Neural cell (in vitro differentiated cells): Measurements from ENCODE around the gene CELF5. TPM values are rescaled to one million over a fixed set of nuclear protein-coding genes. Genes with fewer than 3 reads are reported as not detected.

ENCODE experiments used
- H2AFZ ChIP-seq: fragments of 200-600, 300-800 bp; sonication (generic), shearing (Covaris generic); 2 replicates; pipeline ENCODE4 v1.6.0; 2014; ENCODE audit warnings: low read depth, mild to moderate bottlenecking, antibody characterized with exemption, low read length, moderate library complexity
- H3F3A ChIP-seq: fragments of 200-600 bp; shearing (Covaris generic); 2 replicates; pipeline ENCODE4 v1.6.1; 2016; ENCODE audit warnings: mild to moderate bottlenecking, moderate library complexity, mixed read lengths, antibody characterized with exemption, low read length; ENCODE audit not compliant: insufficient read depth, poor library complexity, severe bottlenecking
- H3K27ac ChIP-seq: fragments of 200-600, 300-800 bp; sonication (generic), shearing (Covaris generic); 2 replicates; pipeline ENCODE4 v1.5.1; 2014; ENCODE audit warnings: mild to moderate bottlenecking, low read length, moderate library complexity
- H3K27me3 ChIP-seq: fragments of 300-800, 200-600 bp; sonication (generic), shearing (Covaris generic); 2 replicates; pipeline ENCODE4 v1.6.0; 2014; ENCODE audit warnings: mild to moderate bottlenecking, low read depth, low read length, moderate library complexity; ENCODE audit not compliant: insufficient read depth
- H3K36me3 ChIP-seq: fragments of 300-800, 200-600 bp; sonication (generic), shearing (Covaris generic); 2 replicates; pipeline ENCODE4 v1.5.1; 2014; ENCODE audit warnings: mild to moderate bottlenecking, antibody characterized with exemption, low read length, moderate library complexity; ENCODE audit not compliant: insufficient read depth
- H3K4me2 ChIP-seq: fragments of 300-800, 200-600 bp; sonication (generic), shearing (Covaris generic); 2 replicates; pipeline ENCODE4 v1.6.0; 2014; ENCODE audit warnings: mild to moderate bottlenecking, low read length
- H3K4me3 ChIP-seq: fragments of 300-800, 200-600 bp; sonication (generic), shearing (Covaris generic); 2 replicates; pipeline ENCODE4 v1.5.1; 2014; ENCODE audit warnings: mild to moderate bottlenecking, low read length, moderate library complexity
- H3K79me2 ChIP-seq: fragments of 200-600 bp; shearing (Covaris generic); replicated peaks from 2 replicates; pipeline ENCODE4 v1.6.0; 2014; ENCODE audit warnings: mild to moderate bottlenecking, low read length, moderate library complexity; ENCODE audit not compliant: insufficient read depth
- H3K9ac ChIP-seq: fragments of 300-800, 200-600 bp; sonication (generic), shearing (Covaris generic); 2 replicates; pipeline ENCODE4 v1.6.1; 2016; ENCODE audit warnings: mild to moderate bottlenecking, low read length, mixed read lengths
- H3K9me2 ChIP-seq: fragments of 200-600 bp; shearing (Covaris generic); 2 replicates; pipeline ENCODE4 v1.6.1; 2016; ENCODE audit warnings: mild to moderate bottlenecking, low read length, mixed read lengths; ENCODE audit not compliant: insufficient read depth
- H3K9me3 ChIP-seq: fragments of 200-600, 300-800 bp; sonication (generic), shearing (Covaris generic); 2 replicates; pipeline ENCODE4 v1.6.1; 2016; ENCODE audit warnings: mild to moderate bottlenecking, mixed run types, low read length, moderate library complexity, mixed read lengths
- H4K20me1 ChIP-seq: fragments of 200-600 bp; shearing (Covaris generic); 2 replicates; pipeline ENCODE4 v1.6.1; 2016; ENCODE audit warnings: mild to moderate bottlenecking, mixed run types; ENCODE audit not compliant: insufficient read depth
- EP300 ChIP-seq: fragments of 450-650 bp; conservative IDR thresholded peaks from 2 replicates; pipeline ENCODE4 v1.6.1; 2014; ENCODE audit warnings: antibody characterized with exemption, mild to moderate bottlenecking, moderate library complexity; ENCODE audit not compliant: poor library complexity, severe bottlenecking
- EZH2 ChIP-seq: fragments of 200-600, 300-800 bp; shearing (Covaris generic), sonication (generic); IDR thresholded peaks from 2 replicates; pipeline ENCODE4 v1.6.1; 2014; ENCODE audit warnings: antibody characterized with exemption, low read length, borderline replicate concordance, mild to moderate bottlenecking; ENCODE audit not compliant: insufficient read depth, poor library complexity, severe bottlenecking
- MXI1 ChIP-seq: fragments of 450-650 bp; conservative IDR thresholded peaks from 2 replicates; pipeline ENCODE4 v1.6.1; 2014; ENCODE audit warnings: antibody characterized with exemption, mild to moderate bottlenecking; ENCODE audit not compliant: poor library complexity, severe bottlenecking
- POLR2AphosphoS5 ChIP-seq: IDR thresholded peaks from 2 replicates; pipeline ENCODE4 v1.6.1; 2012
- RAD21 ChIP-seq: fragments of 450-650 bp; conservative IDR thresholded peaks from 2 replicates; pipeline ENCODE4 v1.6.1; 2014; ENCODE audit warnings: antibody characterized with exemption, mild to moderate bottlenecking, moderate library complexity
- SMC3 ChIP-seq: fragments of 450-650 bp; conservative IDR thresholded peaks from 2 replicates; pipeline ENCODE4 v1.6.1; 2014; ENCODE audit warnings: antibody characterized with exemption, mild to moderate bottlenecking, moderate library complexity; ENCODE audit not compliant: poor library complexity
- TAF1 ChIP-seq: IDR thresholded peaks from 2 replicates; pipeline ENCODE4 v1.6.1; 2012; ENCODE audit warnings: low read depth
- polyA plus RNA-seq: library from polyadenylated mRNA; depleted of rRNA; stranded (reverse); fragments of >200 nt; gene quantifications from 2 replicates; pipeline ENCODE4 v1.2.3, GENCODE V29; 2014
- TF ChIP-seq, protein P1 (sequence below): fragments of 450-650 bp; IDR thresholded peaks from 2 replicates; pipeline ENCODE4 v1.5.1; 2014; ENCODE audit warnings: antibody characterized with exemption, mild to moderate bottlenecking, moderate library complexity; ENCODE audit not compliant: poor library complexity, severe bottlenecking
- TF ChIP-seq, protein P2 (sequence below): IDR thresholded peaks from 2 replicates; pipeline ENCODE4 v1.6.1; 2012; ENCODE audit warnings: borderline replicate concordance

The CELF5 gene
- polyA plus RNA-seq, 1 donor from 2014 or later: 130 TPM

DNA sequence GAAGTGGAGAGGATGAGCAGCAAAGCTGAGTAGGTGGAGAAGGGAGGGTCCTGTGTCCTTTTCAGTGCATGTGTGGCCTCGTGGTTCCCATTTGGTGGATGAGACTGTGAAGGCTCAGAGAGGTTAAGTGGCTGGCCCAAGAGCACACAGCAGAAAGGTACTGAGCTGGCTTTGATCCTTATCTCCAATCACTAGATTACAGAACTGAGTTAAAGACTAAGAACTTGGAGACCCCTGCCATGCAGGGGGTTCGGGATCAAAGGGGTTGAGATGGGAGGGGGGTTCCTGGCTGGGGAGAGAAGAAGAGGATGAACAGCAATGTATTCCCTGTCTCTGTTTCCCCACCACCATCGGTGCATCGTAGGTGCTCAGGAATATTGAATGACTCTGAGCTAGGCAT is 11.8 kb downstream of the CELF5 start:
- no peak overlapping the region for H2AFZ ChIP-seq
- TF ChIP-seq, protein P1, sequence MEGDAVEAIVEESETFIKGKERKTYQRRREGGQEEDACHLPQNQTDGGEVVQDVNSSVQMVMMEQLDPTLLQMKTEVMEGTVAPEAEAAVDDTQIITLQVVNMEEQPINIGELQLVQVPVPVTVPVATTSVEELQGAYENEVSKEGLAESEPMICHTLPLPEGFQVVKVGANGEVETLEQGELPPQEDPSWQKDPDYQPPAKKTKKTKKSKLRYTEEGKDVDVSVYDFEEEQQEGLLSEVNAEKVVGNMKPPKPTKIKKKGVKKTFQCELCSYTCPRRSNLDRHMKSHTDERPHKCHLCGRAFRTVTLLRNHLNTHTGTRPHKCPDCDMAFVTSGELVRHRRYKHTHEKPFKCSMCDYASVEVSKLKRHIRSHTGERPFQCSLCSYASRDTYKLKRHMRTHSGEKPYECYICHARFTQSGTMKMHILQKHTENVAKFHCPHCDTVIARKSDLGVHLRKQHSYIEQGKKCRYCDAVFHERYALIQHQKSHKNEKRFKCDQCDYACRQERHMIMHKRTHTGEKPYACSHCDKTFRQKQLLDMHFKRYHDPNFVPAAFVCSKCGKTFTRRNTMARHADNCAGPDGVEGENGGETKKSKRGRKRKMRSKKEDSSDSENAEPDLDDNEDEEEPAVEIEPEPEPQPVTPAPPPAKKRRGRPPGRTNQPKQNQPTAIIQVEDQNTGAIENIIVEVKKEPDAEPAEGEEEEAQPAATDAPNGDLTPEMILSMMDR: no peak
- TF ChIP-seq EZH2 (no peak), SMC3 (no peak), RAD21 (no peak), TAF1 (no peak), POLR2AphosphoS5 (no peak), MXI1 (no peak), EP300 (no peak)
- TF ChIP-seq, protein P2, sequence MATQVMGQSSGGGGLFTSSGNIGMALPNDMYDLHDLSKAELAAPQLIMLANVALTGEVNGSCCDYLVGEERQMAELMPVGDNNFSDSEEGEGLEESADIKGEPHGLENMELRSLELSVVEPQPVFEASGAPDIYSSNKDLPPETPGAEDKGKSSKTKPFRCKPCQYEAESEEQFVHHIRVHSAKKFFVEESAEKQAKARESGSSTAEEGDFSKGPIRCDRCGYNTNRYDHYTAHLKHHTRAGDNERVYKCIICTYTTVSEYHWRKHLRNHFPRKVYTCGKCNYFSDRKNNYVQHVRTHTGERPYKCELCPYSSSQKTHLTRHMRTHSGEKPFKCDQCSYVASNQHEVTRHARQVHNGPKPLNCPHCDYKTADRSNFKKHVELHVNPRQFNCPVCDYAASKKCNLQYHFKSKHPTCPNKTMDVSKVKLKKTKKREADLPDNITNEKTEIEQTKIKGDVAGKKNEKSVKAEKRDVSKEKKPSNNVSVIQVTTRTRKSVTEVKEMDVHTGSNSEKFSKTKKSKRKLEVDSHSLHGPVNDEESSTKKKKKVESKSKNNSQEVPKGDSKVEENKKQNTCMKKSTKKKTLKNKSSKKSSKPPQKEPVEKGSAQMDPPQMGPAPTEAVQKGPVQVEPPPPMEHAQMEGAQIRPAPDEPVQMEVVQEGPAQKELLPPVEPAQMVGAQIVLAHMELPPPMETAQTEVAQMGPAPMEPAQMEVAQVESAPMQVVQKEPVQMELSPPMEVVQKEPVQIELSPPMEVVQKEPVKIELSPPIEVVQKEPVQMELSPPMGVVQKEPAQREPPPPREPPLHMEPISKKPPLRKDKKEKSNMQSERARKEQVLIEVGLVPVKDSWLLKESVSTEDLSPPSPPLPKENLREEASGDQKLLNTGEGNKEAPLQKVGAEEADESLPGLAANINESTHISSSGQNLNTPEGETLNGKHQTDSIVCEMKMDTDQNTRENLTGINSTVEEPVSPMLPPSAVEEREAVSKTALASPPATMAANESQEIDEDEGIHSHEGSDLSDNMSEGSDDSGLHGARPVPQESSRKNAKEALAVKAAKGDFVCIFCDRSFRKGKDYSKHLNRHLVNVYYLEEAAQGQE: no peak
- no peaks in the 10 kb centered on the region for H3F3A ChIP-seq
- H4K20me1 ChIP-seq: no peaks in the 10 kb centered on the region
- no peaks in the 10 kb centered on the region for H3K9me2 ChIP-seq
- H3K4me3 ChIP-seq: no peak overlapping the region
- H3K4me2 ChIP-seq: no peak overlapping the region
- H3K27me3 ChIP-seq: no peaks in the 10 kb centered on the region
- H3K79me2 ChIP-seq: peaks cover 22% of the 10 kb centered on the region
- no peaks in the 10 kb centered on the region for H3K36me3 ChIP-seq
- no peaks in the 10 kb centered on the region for H3K9me3 ChIP-seq
- H3K27ac ChIP-seq: no peak overlapping the region
- H3K9ac ChIP-seq: no peak overlapping the region

DNA sequence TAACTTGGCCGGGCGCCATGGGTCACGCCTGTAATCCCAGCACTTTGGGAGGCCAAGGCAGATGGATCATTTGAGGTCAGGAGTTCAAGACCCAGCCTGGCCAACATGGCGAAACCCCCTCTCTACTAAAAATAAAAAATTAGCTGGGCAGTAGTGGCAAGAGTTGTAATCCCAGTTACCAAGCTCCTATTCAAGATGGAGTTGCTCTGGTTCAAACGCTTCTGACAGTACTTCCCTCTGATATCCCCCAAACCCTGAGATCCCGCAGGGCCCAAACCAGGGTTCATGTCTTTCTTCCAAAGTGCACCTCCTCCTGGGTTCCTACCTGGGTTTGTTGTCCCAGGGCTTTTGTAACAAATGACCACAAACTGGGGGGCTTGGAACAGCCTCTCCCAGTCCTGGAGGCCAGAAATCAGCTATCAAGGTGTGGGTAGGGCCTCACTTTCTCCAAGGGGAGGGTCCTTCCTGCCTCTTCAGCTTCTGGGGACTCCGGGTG is 13.7 kb downstream of the CELF5 start:
- no peaks in the 10 kb centered on the region for H3F3A ChIP-seq
- peaks cover 12% of the 10 kb centered on the region for H3K79me2 ChIP-seq
- no peak overlapping the region for H3K4me2 ChIP-seq
- no peak overlapping the region for H3K9ac ChIP-seq
- no peaks in the 10 kb centered on the region for H4K20me1 ChIP-seq
- TF ChIP-seq SMC3 (no peak), MXI1 (no peak), TAF1 (no peak), POLR2AphosphoS5 (no peak), EP300 (no peak), EZH2 (no peak), RAD21 (no peak)
- TF ChIP-seq, protein P1: no peak
- TF ChIP-seq, protein P2: no peak
- H3K9me3 ChIP-seq: no peaks in the 10 kb centered on the region
- H3K4me3 ChIP-seq: no peak overlapping the region
- no peak overlapping the region for H2AFZ ChIP-seq
- no peaks in the 10 kb centered on the region for H3K36me3 ChIP-seq
- no peaks in the 10 kb centered on the region for H3K9me2 ChIP-seq
- H3K27ac ChIP-seq: no peak overlapping the region
- H3K27me3 ChIP-seq: no peaks in the 10 kb centered on the region
